Measurements from ENCODE around the gene MICALL2.

MICALL2 gene

DNA sequence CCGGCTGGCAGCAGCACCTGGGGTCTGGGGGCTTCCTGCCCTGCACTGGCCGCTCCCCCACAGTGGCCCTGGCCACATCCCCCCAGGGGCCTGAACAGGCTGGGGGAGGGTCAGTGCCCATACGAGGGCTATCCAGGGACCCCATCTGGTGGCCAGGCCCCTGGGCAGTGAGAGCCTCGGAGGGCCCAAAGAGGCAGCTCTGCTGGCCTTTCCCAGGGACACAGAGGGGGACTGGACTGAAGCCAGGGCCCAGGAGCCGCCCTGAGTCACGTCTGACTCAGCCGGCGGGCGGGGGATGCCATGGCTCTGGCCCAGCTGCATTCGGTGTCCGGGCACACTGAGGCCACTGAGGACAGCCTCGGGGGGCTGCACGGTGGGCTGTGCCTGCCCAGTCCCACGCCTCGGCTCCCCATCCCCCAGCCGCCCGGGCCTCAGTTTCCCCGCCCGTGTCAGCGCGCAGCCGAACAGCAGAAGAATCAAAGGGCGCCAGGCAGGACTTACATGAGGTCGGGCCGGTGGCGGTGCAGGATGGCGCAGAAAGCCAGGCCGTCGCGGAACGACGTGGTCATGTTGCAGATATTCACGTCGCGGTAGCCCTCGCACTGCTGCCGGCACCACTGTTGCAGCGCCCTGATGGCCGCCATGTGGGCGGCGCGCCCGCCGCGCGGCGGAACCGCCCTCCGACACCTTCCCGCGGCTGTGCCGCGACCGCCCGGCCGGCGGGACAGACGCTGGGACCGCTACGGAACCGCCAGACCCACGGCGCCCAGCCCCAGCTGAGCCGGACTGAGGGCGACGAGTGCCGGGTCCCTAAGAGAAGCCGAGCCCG lies at the start of gene MICALL2:
Gene MICALL2, minus strand, starts transcription at position 788 of the 829 bp plus-strand sequence. Its CDS starts 144 bp downstream, at position 644.
- H3K4me3 ChIP-seq (replicated peaks; ENCODE audit: low read depth, low read length) = peak within 1 kb of the TSS; percentile 66
- peak; percentile 62 for DNase-seq (ENCODE audit: extremely low read depth, low read depth)
- TF ChIP-seq, protein P1, sequence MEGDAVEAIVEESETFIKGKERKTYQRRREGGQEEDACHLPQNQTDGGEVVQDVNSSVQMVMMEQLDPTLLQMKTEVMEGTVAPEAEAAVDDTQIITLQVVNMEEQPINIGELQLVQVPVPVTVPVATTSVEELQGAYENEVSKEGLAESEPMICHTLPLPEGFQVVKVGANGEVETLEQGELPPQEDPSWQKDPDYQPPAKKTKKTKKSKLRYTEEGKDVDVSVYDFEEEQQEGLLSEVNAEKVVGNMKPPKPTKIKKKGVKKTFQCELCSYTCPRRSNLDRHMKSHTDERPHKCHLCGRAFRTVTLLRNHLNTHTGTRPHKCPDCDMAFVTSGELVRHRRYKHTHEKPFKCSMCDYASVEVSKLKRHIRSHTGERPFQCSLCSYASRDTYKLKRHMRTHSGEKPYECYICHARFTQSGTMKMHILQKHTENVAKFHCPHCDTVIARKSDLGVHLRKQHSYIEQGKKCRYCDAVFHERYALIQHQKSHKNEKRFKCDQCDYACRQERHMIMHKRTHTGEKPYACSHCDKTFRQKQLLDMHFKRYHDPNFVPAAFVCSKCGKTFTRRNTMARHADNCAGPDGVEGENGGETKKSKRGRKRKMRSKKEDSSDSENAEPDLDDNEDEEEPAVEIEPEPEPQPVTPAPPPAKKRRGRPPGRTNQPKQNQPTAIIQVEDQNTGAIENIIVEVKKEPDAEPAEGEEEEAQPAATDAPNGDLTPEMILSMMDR (IDR thresholded peaks at IDR 0.05; ENCODE audit: low read depth, low read length, missing control alignments) = no peak

GRCh38 chr7:1508277-1508758 lies 49.0 kb upstream of the MICALL2 start:
- H3K4me3 ChIP-seq (replicated peaks; ENCODE audit: low read depth, low read length) = no peak overlapping the region
- TF ChIP-seq, protein P1 (IDR thresholded peaks at IDR 0.05; ENCODE audit: low read depth, low read length, missing control alignments) = no peak
- DNase-seq (ENCODE audit: extremely low read depth, low read depth) = no peak

GRCh38 chr7:1505731-1506550 lies 46.7 kb upstream of the MICALL2 start:
- TF ChIP-seq, protein P1 (IDR thresholded peaks at IDR 0.05; ENCODE audit: low read depth, low read length, missing control alignments) = no peak
- H3K4me3 ChIP-seq (replicated peaks; ENCODE audit: low read depth, low read length) = no peak overlapping the region
- no peak for DNase-seq (ENCODE audit: extremely low read depth, low read depth)

DNA sequence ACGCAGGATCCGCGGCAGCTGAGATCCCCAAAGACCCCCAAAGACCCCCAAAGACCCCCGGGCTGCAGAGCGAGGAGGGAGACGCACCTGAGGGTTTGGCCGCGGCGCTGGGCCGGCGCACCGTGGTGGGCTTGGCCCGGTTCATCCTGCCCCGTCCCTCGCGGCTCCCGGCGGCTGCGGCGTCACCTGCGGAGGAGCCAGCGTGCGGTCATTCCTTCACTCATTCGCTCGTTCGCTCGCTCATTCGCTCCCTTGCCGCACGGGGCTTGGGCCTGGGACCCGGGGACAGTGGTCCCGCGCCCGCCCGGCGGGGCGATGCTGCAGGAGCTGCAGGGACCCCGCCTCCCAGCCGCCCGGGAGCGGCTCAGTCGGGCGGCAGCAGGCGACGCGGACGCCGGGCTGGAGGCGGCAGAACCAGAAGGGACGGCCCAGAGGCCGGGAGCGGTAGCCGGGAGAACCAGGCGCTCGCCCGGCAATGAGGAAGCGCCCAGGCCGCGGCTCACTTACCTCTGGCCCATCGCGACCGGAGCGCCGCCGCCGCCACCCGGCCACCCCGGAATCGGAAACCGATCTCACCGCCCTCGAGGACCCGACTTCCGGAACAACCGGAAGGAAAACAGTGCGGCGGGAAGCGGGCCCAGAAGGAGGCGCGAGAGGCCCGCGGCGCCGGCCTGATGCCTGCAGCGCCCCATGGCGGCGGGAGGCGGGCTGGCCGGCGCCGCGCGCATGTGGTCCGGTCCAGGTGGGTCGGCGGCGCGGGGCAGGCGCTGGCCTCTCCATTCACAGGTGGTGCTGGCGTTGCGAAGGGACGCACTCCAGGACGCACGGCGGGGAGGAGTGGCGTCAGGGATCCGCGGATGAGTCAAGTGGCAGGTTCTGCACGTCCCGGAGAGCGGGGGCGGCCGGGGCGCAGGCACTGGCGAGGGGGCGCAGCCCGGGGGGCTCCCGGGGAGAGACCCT lies 44.8 kb upstream of the MICALL2 start, which contains the start of gene INTS1:
Gene INTS1, minus strand, starts transcription at position 574 of the 960 bp plus-strand sequence. Its CDS starts 429 bp downstream, at position 145.
- TF ChIP-seq, protein P1 (IDR thresholded peaks at IDR 0.05; ENCODE audit: low read depth, low read length, missing control alignments) = peak; percentile 60
- DNase-seq (ENCODE audit: extremely low read depth, low read depth) = peak; percentile 45

DNA sequence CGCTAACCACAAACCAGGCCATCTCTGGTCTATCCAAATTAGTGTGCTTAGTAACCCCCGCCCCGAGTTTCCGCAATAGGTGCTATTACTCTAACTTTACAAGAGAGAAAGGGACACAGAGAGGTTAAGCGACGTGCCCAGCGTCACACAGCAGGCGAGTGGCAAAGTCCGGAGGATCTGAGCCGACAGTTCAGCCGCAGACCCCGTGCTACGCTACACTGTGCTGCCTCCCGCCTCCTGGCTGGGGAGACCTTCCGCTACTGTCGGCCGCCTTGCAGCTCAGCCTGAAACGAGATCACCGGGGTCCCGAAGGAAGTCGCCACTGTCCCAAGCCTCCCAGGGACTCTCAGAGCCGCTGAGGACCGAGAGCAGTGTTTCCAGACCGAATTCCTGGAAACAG lies 44.1 kb upstream of the MICALL2 start:
- TF ChIP-seq, protein P1 (IDR thresholded peaks at IDR 0.05; ENCODE audit: low read depth, low read length, missing control alignments) = no peak
- peak overlapping the region; percentile 92 for H3K4me3 ChIP-seq (replicated peaks; ENCODE audit: low read depth, low read length)
- DNase-seq (ENCODE audit: extremely low read depth, low read depth) = no peak

More for the DNA sequence above, 44.8 kb upstream of the MICALL2 start, which contains the start of gene INTS1:
- H3K4me3 ChIP-seq (replicated peaks; ENCODE audit: low read depth, low read length) = peak within 1 kb of the TSS; percentile 92

- TF ChIP-seq, protein P1 (IDR thresholded peaks at IDR 0.05; ENCODE audit: low read depth, low read length, missing control alignments) = no peak
- peak overlapping the region; percentile 92 for H3K4me3 ChIP-seq (replicated peaks; ENCODE audit: low read depth, low read length)
- DNase-seq (ENCODE audit: extremely low read depth, low read depth) = no peak
Observed at GRCh38 chr7:1502845-1503244, 43.6 kb upstream of the MICALL2 start.
